Ovary (tissue), 3 donors: ENCODE results near the gene TMED1.

Experiments
- CTCF ChIP-seq, 3 donors: fragments of 450-650 bp in 2 of 3; fragments of 200-600 bp in 1 of 3; IDR thresholded peaks; one replicate each; pipeline versions ENCODE4 v1.5.1 to v1.8.0; 2016 to 2022; ENCODE audit warnings: antibody characterized with exemption in 3 of 3, mild to moderate bottlenecking in 1 of 3
- EP300 ChIP-seq: sonication (generic); formaldehyde crosslinking; IDR thresholded peaks from one replicate; pipeline ENCODE4 v1.6.1; 2017; ENCODE audit warnings: antibody characterized with exemption
- POLR2A ChIP-seq: fragments of 450-650 bp; IDR thresholded peaks from one replicate; pipeline ENCODE4 v1.6.1; 2017; ENCODE audit warnings: antibody characterized with exemption, mild to moderate bottlenecking, moderate library complexity
- donor health status: DM: no; HTN: no; CAD: no.

GRCh38 chr19:10838377-10838776, 2.4 kb upstream of the TMED1 start:
- TF ChIP-seq CTCF (IDR thresholded peaks at IDR 0.05) (no peak), POLR2A (no peak), EP300 (no peak)
